GM18858 (cell line): ENCODE results near the gene BAHCC1.

Experiments
- ATAC-seq: cut with Tn5 transposase; IDR thresholded peaks from one replicate; pipeline ENCODE4 v1.9.1; 2021; ENCODE audit not compliant: unreplicated experiment

The BAHCC1 gene

GRCh38 chr17:81511804-81512561, 116.7 kb downstream of the BAHCC1 start:
- ATAC-seq = no peak

GRCh38 chr17:81512562-81513371, 117.5 kb downstream of the BAHCC1 start, which contains the start of gene ACTG1:
Gene ACTG1 (minus strand): TSS chr17:81512799. CDS start chr17:81512354, 445 bp downstream.
- no peak for ATAC-seq

- ATAC-seq = no peak
These were observed 118.1 kb downstream of the BAHCC1 start for GRCh38 chr17:81513372-81513752.

GRCh38 chr17:81513753-81514488, 118.7 kb downstream of the BAHCC1 start:
- ATAC-seq = no peak

- no peak for ATAC-seq
These were observed 119.2 kb downstream of the BAHCC1 start for GRCh38 chr17:81514489-81514738.

- no peak for ATAC-seq
These were observed 119.7 kb downstream of the BAHCC1 start for GRCh38 chr17:81514739-81515529.

- ATAC-seq = no peak
These were observed 120.3 kb downstream of the BAHCC1 start for GRCh38 chr17:81515530-81516041.
